CD4-positive, CD25-positive, alpha-beta regulatory T cell (primary cell): ENCODE results near the gene CHRM4. TPM values are rescaled to one million over a fixed set of nuclear protein-coding genes. Genes with fewer than 3 reads are reported as not detected.
"Not testable (repeated sequence)": the region's sequence is repeated elsewhere in the genome, so short reads cannot be mapped to it uniquely, and the experiment has no call there.

Experiments used
- ATAC-seq, 2 donors: fragments of 150-1000 bp; cut with Tn5 transposase; one replicate each; pipeline ENCODE4 v1.10.0; 2021; ENCODE audit warnings: low read depth in 2 of 2, moderate number of reproducible peaks in 2 of 2, moderate library complexity in 1 of 2
- DNase-seq, 3 donors: peaks; one replicate each; pipeline versions ENCODE4 v3.0.0 to v3.0.0-alpha.2; 2012 to 2022; ENCODE audit warnings: mixed read lengths in 1 of 3
- H3K27ac ChIP-seq: one replicate; pipeline ENCODE4 v1.7.0; 2013; ENCODE audit warnings: mild to moderate bottlenecking, low read length; ENCODE audit not compliant: insufficient read depth, poor library complexity, severe bottlenecking
- H3K27me3 ChIP-seq: one replicate; pipeline ENCODE4 v1.7.0; 2013; ENCODE audit warnings: low read length; ENCODE audit not compliant: control insufficient read depth, insufficient read depth
- H3K36me3 ChIP-seq: one replicate; pipeline ENCODE4 v1.7.0; 2013; ENCODE audit warnings: mild to moderate bottlenecking, low read length, moderate library complexity; ENCODE audit not compliant: control insufficient read depth, insufficient read depth
- H3K4me1 ChIP-seq: 2 replicates; pipeline ENCODE4 v1.7.0; 2013; ENCODE audit warnings: mild to moderate bottlenecking, low read length; ENCODE audit not compliant: insufficient read depth, control insufficient read depth, poor library complexity, severe bottlenecking
- H3K4me3 ChIP-seq: one replicate; pipeline ENCODE4 v1.7.0; 2013; ENCODE audit warnings: low read depth, mild to moderate bottlenecking, low read length, moderate library complexity
- H3K9me3 ChIP-seq, 2 experiments: 1 replicate in 1 of 2; 2 replicates in 1 of 2; pipeline ENCODE4 v1.7.0; 2013; ENCODE audit warnings: low read length in 2 of 2, mild to moderate bottlenecking in 1 of 2, moderate library complexity in 1 of 2; ENCODE audit not compliant: control insufficient read depth in 2 of 2
- H3K27ac Mint-ChIP-seq, 3 donors: one replicate each; pipeline ENCODE4 v1.8.0; 2020 to 2022; ENCODE audit warnings: mild to moderate bottlenecking in 3 of 3, mixed read lengths in 3 of 3, moderate library complexity in 2 of 3
- H3K27me3 Mint-ChIP-seq: one replicate; pipeline ENCODE4 v1.8.0; 2022; ENCODE audit warnings: mild to moderate bottlenecking, mixed read lengths
- H3K36me3 Mint-ChIP-seq: one replicate; pipeline ENCODE4 v1.8.0; 2020; ENCODE audit warnings: mixed read lengths
- H3K4me1 Mint-ChIP-seq, 4 donors: one replicate each; pipeline ENCODE4 v1.8.0; 2020 to 2022; ENCODE audit warnings: mixed read lengths in 4 of 4, mild to moderate bottlenecking in 1 of 4
- H3K4me3 Mint-ChIP-seq, 4 donors: one replicate each; pipeline ENCODE4 v1.8.0; 2020 to 2022; ENCODE audit warnings: mild to moderate bottlenecking in 4 of 4, mixed read lengths in 4 of 4, moderate library complexity in 3 of 4
- H3K9me3 Mint-ChIP-seq, 7 donors: one replicate each; pipeline ENCODE4 v1.8.0; 2020 to 2022; ENCODE audit warnings: mixed read lengths in 7 of 7, mild to moderate bottlenecking in 3 of 7, moderate library complexity in 2 of 7
- polyA plus RNA-seq, 4 donors: library from polyadenylated mRNA; unstranded; fragments of 300-500 nt; fragmentation: Illumina TruSeq; gene quantifications; one replicate each; pipeline ENCODE4 v1.2.3, GENCODE V29; 2021
- total RNA-seq: library from RNA; stranded (reverse); gene quantifications from one replicate; pipeline ENCODE4 v1.2.3, GENCODE V29; 2022

The CHRM4 gene
- total and polyA plus RNA-seq, 5 donors from 2014 or later = 0.15 to 2.8 (median 0.98) TPM; not detected in 1

DNA sequence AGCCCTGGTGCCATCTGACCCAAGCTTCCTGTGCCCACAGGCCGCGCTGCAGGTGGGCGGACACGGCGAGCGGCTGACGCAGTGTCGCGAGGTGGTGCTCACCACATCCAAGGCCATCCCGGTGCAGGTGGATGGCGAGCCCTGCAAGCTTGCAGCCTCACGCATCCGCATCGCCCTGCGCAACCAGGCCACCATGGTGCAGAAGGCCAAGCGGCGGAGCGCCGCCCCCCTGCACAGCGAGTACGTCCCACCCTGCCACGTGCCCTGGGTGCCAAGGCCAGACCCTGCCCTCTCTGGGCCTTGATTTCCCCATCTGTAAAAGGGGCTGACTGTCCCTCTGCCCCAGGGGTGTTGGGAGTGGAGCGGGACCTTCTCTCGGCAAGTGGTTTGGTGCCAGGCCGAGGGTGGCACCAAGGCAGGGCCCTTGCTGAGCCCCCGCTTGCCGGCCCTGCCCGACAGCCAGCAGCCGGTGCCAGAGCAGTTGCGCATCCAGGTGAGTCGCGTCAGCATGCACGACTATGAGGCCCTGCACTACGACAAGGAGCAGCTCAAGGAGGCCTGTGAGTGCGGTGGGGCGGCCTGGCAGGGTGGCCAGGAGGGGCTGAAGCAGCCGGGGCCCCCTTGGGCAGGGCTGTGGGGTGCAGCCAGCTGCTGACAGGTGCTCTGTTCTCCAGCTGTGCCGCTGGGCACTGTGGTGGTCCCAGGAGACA lies 16.0 kb downstream of the CHRM4 start:
- ATAC-seq (no peak), DNase-seq (no peak)
- no peak overlapping the region for H3K4me3 ChIP-seq
- H3K4me1 Mint-ChIP-seq = peaks cover 0 to 9% (median 0%) of the 10 kb centered on the region in 4 donors
- H3K27ac ChIP-seq = no peak overlapping the region
- H3K36me3 Mint-ChIP-seq = peaks cover 18% of the 10 kb centered on the region
- H3K4me3 Mint-ChIP-seq = no peak overlapping the region
- no peak overlapping the region for H3K27ac Mint-ChIP-seq
- H3K36me3 ChIP-seq = peaks cover 53% of the 10 kb centered on the region
- no peaks in the 10 kb centered on the region for H3K27me3 Mint-ChIP-seq
- H3K4me1 ChIP-seq = peaks cover 5% of the 10 kb centered on the region
- H3K9me3 Mint-ChIP-seq = no peaks in the 10 kb centered on the region
- H3K9me3 ChIP-seq = no peaks in the 10 kb centered on the region
- H3K27me3 ChIP-seq = no peaks in the 10 kb centered on the region

DNA sequence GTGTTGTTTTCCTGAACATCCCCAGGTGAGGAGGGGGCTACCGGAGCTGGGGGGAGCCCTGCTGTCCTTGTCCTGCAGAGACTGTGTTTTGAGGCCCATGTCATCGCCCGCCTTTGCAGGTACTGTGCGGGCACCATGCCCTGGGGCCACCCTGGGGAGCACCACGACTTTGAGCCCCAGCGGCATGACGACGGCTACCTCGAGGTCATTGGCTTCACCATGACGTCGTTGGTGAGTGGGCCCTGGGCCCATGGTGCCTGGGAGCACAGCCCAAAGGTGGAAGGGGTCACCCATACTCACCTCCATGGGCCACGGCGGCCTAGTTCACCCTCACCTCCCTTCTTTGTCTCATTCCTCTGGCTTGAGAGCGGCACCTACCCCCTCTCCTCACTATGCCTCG lies 16.8 kb downstream of the CHRM4 start:
- no peaks in the 10 kb centered on the region for H3K27me3 ChIP-seq
- no peak overlapping the region for H3K4me3 ChIP-seq
- no peak for DNase-seq
- Mint-ChIP-seq H3K4me1 (peaks cover 0 to 7% (median 0%) of the 10 kb centered on the region in 4 donors), H3K27me3 (no peaks in the 10 kb centered on the region), H3K4me3 (no peak overlapping the region), H3K9me3 (no peaks in the 10 kb centered on the region), H3K36me3 (peaks cover 22% of the 10 kb centered on the region), H3K27ac (no peak overlapping the region)
- H3K36me3 ChIP-seq = peaks cover 61% of the 10 kb centered on the region
- no peaks in the 10 kb centered on the region for H3K9me3 ChIP-seq
- no peaks in the 10 kb centered on the region for H3K4me1 ChIP-seq
- no peak overlapping the region for H3K27ac ChIP-seq
- no peak for ATAC-seq

DNA sequence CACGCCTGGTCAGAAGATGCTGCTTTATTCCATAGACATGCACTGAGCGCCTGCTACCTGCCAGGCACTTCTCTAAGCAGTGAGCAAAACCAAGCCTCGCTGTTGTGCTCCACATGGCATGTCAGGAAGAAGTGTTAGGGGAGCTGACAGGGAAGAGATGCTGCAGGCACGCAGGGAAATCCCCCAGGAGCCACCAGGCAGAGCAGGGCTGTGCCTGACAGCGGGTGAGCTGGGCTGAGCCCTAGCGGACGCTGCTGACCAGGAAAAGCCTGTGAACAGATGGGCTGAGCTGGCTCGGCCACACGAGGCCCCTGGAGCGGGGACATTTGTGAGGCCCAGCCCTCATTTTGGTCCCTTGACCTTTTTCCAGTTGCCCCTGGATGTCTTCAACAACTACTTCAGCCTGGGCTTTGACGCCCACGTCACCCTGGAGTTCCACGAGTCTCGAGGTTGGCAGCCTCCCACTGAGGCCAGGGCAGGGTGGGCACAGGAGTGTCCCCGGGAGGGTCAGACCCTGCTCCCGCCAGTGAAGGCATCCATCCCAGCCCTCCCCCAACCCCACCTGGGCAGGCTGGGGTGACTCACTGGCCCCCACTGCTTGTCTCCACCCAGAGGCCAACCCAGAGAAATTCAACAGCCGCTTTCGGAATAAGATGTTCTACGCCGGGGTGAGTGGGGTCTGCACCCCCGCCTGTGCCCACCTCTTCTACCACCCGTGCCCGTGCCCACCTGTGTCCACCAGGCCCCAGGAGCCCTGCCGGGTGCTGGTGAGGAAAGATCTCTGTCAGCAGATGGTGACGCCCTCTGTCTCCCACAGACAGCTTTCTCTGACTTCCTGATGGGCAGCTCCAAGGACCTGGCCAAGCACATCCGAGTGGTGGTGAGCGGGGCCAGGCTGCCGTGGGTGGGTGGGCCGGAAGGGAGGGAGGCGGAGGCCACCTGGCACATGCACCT lies 17.5 kb downstream of the CHRM4 start:
- H3K36me3 ChIP-seq = peaks cover 59% of the 10 kb centered on the region
- no peaks in the 10 kb centered on the region for H3K4me1 ChIP-seq
- no peak overlapping the region for H3K4me3 Mint-ChIP-seq
- peaks cover 26% of the 10 kb centered on the region for H3K36me3 Mint-ChIP-seq
- DNase-seq (no peak), ATAC-seq (no peak)
- H3K9me3 Mint-ChIP-seq = no peaks in the 10 kb centered on the region
- H3K4me3 ChIP-seq = no peak overlapping the region
- no peak overlapping the region for H3K27ac Mint-ChIP-seq
- peaks cover 0 to 9% (median 2%) of the 10 kb centered on the region in 4 donors for H3K4me1 Mint-ChIP-seq
- H3K27me3 Mint-ChIP-seq = no peaks in the 10 kb centered on the region
- H3K27ac ChIP-seq = no peak overlapping the region
- H3K9me3 ChIP-seq = no peaks in the 10 kb centered on the region
- no peaks in the 10 kb centered on the region for H3K27me3 ChIP-seq

DNA sequence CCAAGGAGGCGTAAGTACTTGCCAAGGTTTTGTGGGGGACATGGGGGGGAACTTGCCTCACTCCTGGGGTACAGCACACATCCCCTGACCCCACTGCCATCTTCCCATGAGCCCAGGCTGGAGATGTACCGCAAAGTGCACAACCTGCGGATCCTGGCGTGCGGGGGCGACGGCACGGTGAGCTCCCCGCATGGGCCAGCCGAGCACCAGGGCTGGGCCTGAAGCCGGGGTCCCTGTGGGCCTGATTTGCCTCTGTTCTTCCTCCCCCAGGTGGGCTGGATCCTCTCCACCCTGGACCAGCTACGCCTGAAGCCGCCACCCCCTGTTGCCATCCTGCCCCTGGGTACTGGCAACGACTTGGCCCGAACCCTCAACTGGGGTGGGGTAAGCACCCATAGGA lies 19.1 kb downstream of the CHRM4 start:
- Mint-ChIP-seq H3K4me1 (peaks cover 0 to 19% (median 6%) of the 10 kb centered on the region in 4 donors), H3K36me3 (peaks cover 26% of the 10 kb centered on the region)
- not testable (repeated sequence) for H3K4me3 Mint-ChIP-seq, H3K4me1 ChIP-seq, H3K27ac ChIP-seq, H3K27ac Mint-ChIP-seq, DNase-seq, ATAC-seq, H3K9me3 ChIP-seq, H3K4me3 ChIP-seq, H3K27me3 Mint-ChIP-seq, H3K27me3 ChIP-seq, H3K9me3 Mint-ChIP-seq
- peaks cover 68% of the 10 kb centered on the region for H3K36me3 ChIP-seq

DNA sequence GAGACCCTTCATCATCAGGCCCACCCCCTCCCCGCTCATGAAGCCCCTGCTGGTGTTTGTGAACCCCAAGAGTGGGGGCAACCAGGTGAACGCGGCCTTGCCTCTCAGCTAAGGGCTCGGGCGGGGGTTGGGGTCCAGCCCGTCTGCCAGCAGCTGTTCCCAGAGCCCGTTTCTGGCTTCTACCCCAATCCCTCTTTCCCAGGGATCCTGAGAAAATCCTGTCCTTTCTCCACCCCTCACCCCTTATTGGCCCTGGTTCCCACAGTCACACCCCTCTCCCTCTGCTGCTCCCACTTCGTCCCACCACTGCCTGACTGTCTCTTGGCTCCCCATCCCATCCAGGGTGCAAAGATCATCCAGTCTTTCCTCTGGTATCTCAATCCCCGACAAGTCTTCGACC lies 19.5 kb downstream of the CHRM4 start:
- Mint-ChIP-seq H3K27me3 (no peaks in the 10 kb centered on the region), H3K36me3 (peaks cover 23% of the 10 kb centered on the region), H3K9me3 (no peaks in the 10 kb centered on the region), H3K27ac (no peak overlapping the region), H3K4me3 (no peak overlapping the region), H3K4me1 (peaks cover 0 to 20% (median 8%) of the 10 kb centered on the region in 4 donors)
- ATAC-seq = no peak
- Histone ChIP-seq H3K36me3 (peaks cover 65% of the 10 kb centered on the region), H3K9me3 (no peaks in the 10 kb centered on the region), H3K4me3 (no peak overlapping the region), H3K27ac (no peak overlapping the region), H3K27me3 (no peaks in the 10 kb centered on the region), H3K4me1 (peaks cover 5% of the 10 kb centered on the region)
- DNase-seq = no peak

DNA sequence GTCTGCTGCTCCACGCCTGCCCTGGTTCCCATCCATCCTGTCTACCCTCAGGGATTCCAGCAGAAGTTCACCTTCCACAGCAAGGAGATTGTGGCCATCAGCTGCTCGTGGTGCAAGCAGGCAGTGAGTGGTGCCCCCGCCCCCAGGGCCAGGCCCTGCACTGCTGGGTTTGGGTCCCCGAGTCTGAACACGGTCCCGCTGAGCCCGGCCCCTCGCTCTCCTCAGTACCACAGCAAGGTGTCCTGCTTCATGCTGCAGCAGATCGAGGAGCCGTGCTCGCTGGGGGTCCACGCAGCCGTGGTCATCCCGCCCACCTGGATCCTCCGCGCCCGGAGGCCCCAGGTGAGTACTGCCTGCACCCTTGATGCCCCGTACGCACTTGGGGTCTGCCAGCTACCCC lies 20.3 kb downstream of the CHRM4 start:
- ATAC-seq, H3K27ac Mint-ChIP-seq: not testable (repeated sequence)
- peaks cover 59% of the 10 kb centered on the region for H3K36me3 ChIP-seq

DNA sequence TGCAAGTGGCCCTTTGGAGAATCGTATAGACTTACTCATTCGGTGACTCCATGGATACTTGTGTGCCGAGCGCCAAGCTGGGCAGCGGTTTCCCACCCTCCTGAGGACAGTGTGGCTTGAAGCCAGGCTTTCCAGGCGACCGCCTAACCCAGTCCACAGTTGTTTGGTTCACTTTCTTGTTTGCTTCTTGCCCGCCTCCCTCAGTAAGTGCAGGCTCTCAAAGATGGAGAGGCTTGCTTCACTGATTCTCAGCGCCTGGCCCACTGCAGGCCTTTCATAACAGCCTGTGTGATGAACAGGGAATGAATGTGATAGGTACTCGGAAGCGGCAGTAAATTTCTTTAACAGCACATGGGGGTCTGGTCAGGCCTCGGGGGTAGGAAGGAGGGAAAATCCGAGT lies 21.3 kb downstream of the CHRM4 start:
- Histone ChIP-seq H3K4me1 (peaks cover 22% of the 10 kb centered on the region), H3K36me3 (peaks cover 50% of the 10 kb centered on the region), H3K27me3 (no peaks in the 10 kb centered on the region), H3K9me3 (no peaks in the 10 kb centered on the region), H3K27ac (no peak overlapping the region), H3K4me3 (no peak overlapping the region)
- no peak for ATAC-seq
- Mint-ChIP-seq H3K27me3 (no peaks in the 10 kb centered on the region), H3K36me3 (peaks cover 18% of the 10 kb centered on the region), H3K27ac (no peak overlapping the region), H3K4me3 (peak overlapping the region in 1 of 4 donors; percentile 60), H3K4me1 (peaks cover 0 to 31% (median 12%) of the 10 kb centered on the region in 4 donors), H3K9me3 (no peaks in the 10 kb centered on the region)
- DNase-seq = no peak

More for the DNA sequence above, 20.3 kb downstream of the CHRM4 start:
- H3K4me1 ChIP-seq = peaks cover 13% of the 10 kb centered on the region
- H3K9me3 ChIP-seq, H3K27ac ChIP-seq, H3K27me3 Mint-ChIP-seq, H3K4me3 ChIP-seq, H3K9me3 Mint-ChIP-seq, H3K4me3 Mint-ChIP-seq, H3K27me3 ChIP-seq, DNase-seq: not testable (repeated sequence)
- Mint-ChIP-seq H3K4me1 (peaks cover 0 to 23% (median 8%) of the 10 kb centered on the region in 4 donors), H3K36me3 (peaks cover 19% of the 10 kb centered on the region)
